ENCODE measurements around the gene PRRC1.
"Not testable (repeated sequence)": the region's sequence is repeated elsewhere in the genome, so short reads cannot be mapped to it uniquely, and the experiment has no call there.

The PRRC1 gene

DNA sequence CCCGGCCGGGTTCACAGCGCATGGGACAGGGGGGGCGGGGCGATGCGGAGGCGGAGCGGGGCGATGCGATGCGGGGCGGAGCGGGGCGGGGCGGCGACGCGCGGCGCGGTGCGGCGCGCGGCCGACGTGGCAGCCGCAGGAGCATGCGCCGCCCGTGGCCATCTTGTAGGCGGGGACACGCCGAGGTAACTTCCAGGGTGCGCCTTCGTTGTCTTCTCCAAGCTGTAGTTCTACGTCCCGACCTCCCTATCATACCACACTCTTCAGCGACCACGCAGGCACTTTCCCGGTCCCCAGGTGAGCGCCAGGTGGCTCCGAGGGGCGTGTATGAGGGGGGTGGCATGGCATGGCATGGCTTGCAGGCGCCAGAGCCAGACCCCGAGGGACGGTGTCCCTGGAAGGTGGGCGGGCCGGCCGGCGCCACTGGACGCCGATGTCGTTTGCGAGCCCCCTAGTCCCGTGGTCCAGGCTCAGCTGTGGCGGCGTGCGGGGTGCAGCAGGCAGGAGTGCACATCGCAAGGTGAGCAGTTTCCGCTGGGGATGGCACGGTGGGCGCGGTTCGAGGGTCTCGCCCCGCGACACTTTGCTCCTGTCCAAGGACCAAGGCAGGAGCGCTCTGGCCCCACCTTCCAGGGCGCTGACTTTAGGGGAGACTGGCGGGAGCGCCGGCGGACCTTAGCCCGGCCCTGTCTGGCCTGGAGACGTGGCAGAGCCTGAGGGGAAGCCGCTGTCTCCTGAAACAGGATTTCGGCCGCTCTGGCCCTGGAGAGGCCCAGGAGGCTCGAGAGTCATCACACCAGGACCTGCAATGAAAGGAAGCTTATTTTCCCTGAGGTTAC, at the start of gene PRRC1:
Gene PRRC1 (plus strand): TSS at position 161 of the 839 bp plus-strand sequence. CDS start 5,840 bp downstream, outside the sequence.
- peak; percentile 85 for DNase-seq

DNA sequence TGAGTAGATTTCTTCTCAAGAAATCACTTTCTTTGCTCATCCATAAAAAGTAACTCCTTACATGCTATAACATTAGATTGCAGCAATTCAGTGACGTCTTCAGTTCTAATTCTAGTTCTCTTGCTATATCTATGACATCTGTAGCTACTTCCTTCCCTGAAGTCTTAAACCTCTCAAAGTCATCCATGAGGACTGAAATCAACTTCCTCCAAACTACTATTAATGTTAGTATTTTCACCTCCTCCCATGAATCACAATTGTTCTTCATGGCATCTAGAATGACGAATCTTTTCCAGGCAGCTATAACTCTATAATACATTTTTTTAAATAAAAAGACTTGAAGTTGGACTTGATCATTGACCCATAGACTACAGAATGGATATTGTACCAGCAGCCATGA, 46.2 kb upstream of the PRRC1 start:
- no peak for DNase-seq

DNA sequence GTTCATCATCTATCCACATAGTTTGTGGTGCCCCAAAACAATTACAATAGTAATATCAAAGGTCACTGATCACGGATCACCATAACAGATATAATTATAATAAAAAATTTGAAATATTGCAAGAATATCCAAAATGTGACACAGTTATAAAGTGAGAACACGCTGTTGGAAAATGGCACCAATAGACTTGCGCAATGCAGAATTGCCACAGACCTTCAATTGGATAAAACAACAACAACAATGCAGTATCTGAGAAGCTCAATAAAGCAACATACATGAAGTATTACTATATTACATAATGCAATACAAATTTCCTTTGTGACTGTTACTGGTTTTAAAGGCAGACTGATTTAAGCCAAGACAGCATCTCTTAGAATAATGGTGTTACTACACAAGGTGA, 44.7 kb upstream of the PRRC1 start:
- no peak for DNase-seq

DNA sequence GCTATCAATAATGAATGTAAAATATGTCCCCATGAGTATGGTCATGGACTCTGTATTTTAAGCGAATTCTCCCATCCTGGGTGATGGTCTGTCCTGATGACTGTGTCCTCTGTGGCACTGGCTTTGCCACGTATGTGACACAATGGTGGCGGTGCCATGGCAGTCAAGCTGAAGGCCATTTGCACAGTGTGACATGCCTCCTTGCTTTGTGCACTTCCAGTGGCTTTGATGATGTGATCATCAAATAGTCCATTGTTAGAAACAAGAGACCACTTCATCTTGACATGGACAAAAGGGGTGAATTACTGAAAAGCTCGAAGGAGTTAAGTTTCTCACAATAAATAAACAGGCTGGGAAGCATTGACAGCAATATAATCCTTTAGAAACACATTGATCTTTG, 31.0 kb upstream of the PRRC1 start:
- no peak for DNase-seq

DNA sequence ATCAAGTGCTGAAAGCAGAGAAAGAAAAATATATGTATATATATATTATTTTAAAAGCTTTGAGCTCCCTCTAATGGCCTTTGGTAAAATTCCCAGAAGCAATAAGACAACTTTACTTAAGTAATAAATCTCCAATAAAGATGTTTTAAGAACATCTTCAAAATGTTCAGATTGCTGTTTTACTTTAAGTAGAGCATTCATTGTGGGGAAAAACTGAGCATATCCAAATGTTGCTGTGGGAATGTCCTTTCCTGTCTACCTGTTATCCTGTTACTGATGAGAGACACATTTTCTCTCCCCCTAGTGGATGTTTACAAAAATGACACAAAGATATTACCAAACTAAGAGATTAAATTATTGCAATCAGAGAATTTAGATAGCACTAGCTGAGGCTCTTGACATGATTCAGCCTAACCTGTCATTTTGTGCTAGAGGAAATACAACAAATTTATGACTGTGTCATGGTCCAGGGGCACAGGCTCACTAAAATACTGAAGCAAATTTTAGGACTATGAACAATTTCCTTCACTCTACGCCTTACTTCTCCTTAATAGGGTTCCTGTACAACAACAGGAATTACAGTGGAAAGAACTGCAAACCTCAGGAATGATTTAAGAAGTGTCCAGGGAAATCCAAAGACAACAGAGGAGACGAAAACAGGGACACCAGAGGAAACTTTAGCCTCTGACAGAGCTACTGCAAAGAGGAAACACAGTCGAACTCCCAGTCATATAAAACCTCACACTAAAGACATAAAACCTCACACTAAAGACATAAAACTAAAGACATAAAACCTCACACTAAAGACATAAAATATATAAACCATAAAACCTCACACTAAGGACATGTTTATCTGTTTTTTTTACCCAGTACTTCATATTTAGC, 24.3 kb upstream of the PRRC1 start:
- peak; percentile 43 for DNase-seq

DNA sequence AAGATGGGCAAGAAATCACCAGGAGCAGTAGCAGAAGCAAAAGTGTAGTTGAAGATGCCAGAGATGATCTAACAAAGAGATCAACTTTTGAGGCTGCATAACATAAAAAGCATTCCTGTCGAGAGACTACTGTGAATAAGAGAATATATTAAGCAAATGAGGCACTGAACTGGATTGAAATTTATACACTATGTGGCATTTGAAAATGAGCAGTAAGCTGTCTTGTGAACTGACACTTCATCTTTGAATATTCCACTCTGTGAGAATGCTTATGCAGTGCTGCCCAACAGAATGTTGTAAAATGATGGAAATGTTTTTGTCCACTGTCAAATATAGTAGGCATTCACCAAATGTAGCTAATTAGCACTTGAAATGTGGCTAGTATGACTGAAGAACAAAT, 18.9 kb upstream of the PRRC1 start:
- no peak for DNase-seq

DNA sequence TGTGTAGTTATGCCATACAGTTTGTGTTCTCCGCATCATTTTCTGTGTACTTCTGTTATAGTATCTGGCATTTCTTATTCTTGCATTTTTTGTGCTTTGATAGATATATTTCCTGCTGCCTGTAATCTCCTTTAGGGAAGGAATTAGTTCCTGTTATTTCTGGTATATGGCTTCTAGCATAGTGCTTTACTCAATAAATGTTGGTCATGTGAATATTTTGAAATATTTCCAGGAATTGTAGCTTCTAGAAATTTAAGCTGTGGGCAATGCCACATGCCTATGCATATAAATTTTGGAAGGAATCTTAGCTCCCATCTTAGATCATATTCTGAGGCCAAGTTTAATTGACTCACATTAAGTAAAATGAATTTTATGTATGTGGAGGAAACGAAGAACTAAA, 11.5 kb upstream of the PRRC1 start:
- DNase-seq: no peak

DNA sequence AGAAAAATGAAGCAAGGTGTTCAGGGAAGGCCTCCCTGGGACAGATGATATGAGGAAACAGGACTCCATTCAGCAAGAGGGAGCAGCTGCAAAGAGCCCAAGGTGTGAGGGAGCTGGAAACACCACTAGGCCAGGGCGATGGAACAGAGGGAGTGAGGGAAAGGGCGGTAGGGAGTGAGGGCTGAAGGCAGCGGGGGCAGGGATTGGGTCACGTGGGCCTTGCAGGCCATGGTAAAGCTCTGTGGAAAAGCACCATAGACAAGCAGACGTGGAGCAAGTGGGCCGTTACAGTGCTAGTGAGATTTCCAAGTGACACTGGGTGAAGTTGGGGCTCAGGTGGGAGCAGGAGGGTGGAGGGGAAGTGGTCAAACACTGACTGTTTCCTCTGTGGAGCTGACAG, 10.8 kb upstream of the PRRC1 start:
- DNase-seq: no peak

DNA sequence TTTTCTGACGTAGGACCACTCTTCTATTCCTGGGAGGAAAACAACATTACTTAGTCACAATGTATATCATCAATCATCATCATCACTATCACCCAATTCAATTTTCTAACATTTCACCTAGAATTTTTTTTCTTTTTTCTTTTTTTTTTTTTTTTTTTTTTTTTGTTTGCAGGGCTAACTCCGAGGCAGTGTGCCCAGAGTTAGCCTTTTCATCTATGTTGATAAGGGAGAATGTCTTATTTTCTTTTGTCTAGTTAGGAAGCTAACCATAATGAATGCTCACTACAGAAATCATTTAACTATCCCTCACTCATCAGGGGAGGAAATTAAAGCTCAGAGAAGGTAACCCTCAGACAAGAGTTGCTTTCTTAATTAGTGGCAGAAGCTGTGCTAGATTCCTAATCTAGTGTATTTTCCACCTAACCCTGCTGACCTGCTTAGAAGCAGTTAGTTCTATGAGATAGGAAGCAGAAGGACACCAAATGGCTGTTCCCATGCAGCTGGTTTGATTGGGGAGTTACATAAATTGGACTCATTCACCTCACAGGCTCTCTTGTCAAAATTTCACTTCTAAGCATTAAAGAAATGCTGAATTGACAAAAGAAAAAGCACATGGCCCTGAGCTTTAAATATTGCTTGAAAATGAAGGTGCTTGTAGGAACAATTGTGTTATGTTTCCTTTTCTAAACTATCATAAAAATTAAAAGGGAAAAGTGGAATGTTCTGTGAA, 8.6 kb upstream of the PRRC1 start:
- no peak for DNase-seq

DNA sequence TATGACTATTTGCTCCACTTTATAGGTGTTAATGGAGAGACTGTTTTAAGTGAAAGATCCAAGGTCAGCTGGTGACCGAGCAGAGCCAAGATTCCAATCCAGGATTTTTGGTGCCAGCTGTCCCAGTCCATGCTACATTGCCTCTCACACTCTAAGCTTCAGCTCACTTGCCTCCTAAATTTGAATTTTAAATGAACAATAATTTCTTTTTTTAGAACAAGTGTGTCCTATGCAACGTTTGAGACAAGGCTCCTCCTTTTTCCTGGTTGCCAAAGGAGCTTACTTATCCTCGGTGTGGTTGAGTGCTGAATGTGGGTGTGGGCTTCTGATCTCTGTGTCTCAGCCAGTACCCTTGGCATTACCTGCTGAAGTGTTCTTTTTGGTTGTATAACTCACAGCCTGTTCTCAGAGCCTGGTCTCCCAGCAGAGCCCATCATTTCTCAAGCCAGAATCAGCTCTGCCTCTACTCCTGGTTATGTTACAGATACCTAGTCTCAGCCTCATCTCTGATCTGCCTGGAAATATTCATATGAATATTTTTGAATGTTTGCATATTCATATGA, 4.0 kb upstream of the PRRC1 start:
- DNase-seq: no peak

DNA sequence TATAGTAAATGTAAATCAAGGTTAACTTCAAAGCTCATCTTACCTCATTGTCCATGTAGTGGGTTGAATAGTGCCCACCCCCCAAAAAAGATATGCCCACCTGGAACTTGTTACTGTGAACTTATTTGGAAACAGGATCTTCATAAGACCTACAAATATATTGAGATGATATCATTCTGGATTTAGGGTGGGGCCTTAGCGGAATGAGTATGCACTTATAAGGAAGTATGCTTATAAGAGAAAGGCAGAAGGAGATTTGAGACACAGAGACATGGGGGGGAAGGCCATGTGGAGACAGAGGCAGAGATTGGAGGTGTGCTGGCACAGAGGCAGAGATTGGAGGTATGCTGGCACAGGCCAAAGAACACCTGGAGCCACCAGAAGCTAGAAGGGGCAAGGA, 2.6 kb upstream of the PRRC1 start:
- no peak for DNase-seq

DNA sequence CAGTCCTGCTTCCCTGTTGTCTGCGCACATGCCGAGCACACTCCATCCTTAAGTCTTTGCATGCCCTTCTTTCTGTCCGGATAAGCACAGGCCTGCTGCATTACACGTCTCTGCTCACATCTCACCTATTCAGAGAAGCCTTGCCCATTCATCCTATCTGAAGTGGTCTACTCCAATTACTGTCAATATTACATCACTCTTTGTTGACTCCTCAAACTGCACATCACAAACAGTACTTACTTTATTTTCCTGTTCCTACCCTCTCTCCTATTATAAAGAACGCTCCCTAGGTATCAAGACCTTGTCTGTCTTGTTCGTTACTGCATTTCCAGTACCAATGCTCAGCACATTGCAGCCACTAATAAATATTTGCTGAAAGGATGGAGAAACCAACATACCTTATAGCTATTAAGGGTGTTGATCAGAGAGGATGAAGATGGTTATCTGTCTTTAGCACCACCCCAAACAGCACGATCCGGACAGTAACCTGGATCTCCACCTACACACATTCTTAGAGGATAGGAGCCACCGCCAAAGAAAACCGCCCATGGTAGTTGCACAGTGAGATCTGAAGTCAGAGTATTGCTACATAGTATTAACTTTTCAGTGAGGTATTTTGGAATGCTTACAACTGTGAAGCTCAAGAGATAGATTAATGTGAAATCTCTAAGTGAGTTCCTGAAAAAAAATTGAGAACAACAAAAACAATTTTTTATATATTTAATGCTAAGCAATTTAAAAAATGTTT, 1.6 kb upstream of the PRRC1 start:
- DNase-seq: no peak

DNA sequence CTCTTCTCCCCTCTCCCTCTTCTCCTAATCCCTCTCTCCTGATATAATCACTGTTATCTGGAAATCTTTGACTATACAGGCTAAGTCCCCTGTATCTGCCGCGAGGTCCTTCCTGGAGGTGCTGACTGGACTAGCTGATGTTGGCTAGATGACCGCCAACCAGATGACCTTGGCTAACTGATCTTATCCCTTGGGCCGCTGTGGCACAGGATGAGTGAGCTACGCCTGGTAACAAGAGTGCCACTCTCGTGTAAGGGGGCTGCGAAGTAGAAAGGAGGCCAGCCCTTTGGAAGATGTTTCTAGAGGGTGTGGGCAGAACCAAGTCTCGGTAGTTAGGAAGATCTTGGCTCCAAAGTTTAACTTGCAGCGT, 345 bp upstream of the PRRC1 start:
- no peak for DNase-seq

DNA sequence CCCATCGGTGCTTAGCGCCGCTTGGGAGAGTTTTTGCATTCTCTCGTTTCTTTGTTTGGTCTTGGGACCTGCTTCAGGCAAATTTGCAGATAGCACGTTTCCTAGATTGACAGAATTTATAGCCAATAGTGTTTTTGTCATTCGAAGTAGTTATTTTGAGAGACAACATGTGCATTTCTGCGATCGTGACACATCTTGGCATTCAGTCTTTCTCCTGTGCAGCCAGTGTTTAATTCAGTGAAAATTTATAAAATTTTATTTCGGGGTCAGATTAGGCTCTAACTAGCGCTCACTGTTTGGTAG, 830 bp downstream of the PRRC1 start:
- peak; percentile 62 for DNase-seq

DNA sequence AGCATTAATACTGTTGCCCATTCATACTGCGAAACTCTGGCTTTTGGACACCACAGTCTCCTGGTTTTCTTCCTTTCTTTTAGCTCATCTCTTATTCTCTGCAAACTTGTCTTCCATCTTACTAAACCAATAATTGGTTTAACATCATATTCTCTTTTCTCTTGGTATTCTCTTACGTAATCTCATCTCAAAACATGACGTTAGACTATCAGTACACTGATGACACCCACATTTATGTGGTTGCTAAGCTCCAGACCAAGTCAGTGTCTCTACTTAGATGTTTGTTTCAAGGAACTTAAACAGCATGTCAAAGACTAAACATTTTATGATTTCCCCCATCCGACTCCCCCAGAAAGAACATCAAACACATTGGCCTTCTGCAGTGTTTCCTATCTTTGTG, 2.1 kb downstream of the PRRC1 start:
- DNase-seq: no peak

DNA sequence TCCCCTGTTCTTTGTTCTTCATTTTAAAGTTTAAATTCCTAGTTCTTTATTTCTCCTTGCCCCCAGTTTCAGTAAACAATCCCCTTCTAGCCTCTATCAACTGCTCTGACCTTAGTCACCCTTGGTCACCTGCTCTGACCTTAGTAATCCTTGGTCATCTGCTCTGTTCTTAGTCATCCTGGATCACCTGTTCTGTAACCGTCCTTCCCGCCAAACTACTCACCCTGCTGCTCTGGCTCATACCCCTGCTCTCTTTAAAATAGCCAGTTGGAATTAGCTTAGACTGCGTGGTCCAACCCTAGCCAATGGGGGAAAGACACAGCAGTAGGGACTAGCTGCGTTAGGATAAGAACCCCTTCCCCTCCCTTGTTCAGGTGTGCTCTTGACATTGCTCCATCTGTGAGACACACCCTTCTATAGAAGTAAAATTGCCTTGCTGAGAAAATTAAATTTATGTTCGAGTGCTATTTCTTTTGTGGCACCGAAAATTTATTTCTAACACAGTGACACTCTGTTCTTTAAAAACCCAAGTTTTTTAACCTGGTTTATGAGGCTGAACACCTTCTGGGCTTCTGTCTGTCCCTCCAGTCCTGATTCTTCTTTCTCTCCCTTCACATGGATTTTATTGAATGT, 3.8 kb downstream of the PRRC1 start:
- no peak for DNase-seq

DNA sequence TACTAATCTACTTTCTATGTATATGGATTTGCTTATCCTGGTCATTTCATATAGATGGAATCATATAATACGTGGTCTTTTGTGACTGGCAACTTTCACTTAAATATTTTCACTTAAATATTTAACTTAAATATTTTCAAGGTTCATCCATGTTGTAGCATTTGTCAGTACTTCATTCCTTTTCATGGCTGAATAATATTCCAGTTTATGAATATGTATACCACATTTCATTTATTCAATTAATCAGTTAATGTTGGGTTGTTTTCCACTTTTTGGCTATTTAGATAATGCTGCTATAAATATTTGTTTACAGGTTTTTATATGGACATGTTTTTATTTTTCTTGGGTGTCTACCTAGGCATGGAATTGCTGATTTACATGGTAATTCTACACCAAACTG, 7.7 kb downstream of the PRRC1 start:
- no peak for DNase-seq

DNA sequence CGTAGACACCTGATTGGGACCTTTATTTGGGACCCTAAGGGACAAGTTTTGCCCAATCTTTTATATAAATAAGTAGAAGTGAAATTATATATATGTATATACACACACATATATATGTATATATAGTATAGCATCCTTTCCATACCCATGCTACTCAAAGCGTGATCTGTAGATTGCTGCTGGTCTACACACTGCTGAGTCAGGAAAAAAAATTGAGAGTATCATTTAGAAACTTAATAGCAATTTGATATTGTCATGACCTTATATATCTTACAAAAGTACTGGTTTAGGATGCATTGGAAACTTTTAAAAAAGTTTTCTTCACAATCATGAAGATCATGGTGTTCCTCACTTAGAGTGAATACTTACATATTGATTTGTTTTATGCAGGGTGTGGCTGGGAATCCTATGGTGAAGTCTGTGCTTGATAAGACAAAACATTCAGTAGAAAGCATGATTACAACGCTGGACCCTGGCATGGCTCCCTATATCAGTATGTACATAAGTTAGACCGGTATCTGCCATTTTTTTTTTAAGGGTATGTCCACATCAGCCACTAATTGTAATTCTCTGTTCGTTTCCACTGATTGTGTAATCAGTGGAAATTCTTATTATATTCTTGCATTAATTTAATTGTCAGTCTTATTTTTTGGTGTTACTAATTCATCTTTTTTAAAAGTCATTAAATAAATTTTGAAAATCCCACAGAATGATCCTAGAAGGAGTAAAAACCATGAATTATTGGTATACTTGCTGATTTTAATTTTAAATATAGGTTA, 12.7 kb downstream of the PRRC1 start:
- no peak for DNase-seq

DNA sequence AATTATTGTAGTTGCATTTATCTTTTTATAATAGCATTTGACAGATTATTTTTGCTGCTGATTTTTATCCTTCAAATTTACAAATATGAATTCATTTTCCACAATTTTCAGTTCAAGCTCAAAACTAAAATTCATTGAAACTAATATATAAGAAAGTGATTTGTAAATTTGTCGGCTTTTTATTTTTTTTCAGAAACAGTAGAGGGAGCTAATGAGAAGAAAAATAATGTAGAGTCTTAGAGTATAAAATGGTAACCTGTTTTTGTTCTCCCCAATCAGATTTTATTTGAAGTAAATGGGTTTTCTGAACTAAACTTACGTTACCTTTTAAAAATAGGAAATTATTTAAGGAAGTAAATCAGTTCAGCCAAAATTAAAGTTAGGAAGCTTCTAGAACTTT, 19.2 kb downstream of the PRRC1 start:
- DNase-seq: no peak

DNA sequence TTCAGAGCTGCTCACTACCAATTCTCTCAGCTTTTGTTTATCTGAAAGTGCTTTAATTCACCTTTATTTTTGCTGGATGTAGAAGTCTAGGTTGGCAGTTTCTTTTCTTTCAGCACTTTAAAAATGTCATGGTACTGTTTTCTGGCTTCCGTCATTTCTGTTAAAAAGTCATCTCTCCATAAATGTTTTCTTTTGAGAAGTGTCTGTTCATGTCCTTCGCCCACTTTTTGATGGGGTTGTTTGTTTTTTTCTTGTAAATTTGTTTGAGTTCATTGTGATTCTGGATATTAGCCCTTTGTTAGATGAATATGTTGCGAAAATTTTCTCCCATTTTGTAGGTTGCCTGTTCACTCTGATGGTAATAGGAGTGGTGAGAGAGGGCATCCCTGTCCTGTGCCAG, 23.1 kb downstream of the PRRC1 start:
- not testable (repeated sequence) for DNase-seq

DNA sequence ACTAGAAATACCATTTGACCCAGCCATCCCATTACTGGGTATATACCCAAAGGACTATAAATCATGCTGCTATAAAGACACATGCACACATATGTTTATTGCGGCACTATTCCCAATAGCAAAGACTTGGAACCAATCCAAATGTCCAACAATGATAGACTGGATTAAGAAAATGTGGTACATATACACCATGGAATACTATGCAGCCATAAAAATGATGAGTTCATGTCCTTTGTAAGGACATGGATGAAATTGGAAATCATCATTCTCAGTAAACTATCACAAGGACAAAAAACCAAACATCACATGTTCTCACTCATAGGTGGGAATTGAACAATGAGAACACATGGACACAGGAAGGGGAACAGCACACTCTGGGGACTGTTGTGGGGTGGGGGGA, 27.8 kb downstream of the PRRC1 start:
- not testable (repeated sequence) for DNase-seq
